ENCODE measurements around the gene USP40.

USP40 gene

GRCh38 chr2:233544200-233544610 is 22.4 kb downstream of the USP40 start:
- Histone ChIP-seq H4K20me1 (ENCODE audit: insufficient read depth, low read length) (no peaks in the 10 kb centered on the region), H3K4me1 (ENCODE audit: low read length) (no peaks in the 10 kb centered on the region), H3K27me3 (ENCODE audit: low read depth, low read length) (no peaks in the 10 kb centered on the region), H3K9ac (ENCODE audit: low read length) (no peak overlapping the region), H2AFZ (ENCODE audit: low read depth, low read length) (no peak overlapping the region), H3K36me3 (replicated peaks; ENCODE audit: low read depth, low read length) (no peaks in the 10 kb centered on the region), H3K27ac (ENCODE audit: low read length) (no peak overlapping the region), H3K4me3 (ENCODE audit: low read length) (no peak overlapping the region), H3K79me2 (ENCODE audit: low read length) (no peaks in the 10 kb centered on the region), H3K4me2 (ENCODE audit: low read length) (no peak overlapping the region), H3K9me3 (ENCODE audit: insufficient read depth, low read length) (no peaks in the 10 kb centered on the region)
- no peak for TF ChIP-seq EZH2phosphoT487 (IDR thresholded peaks at IDR 0.05; ENCODE audit: low read depth)
- TF ChIP-seq CTCF (IDR thresholded peaks at IDR 0.05; ENCODE audit: low read depth, low read length): no peak

- TF ChIP-seq CTCF (IDR thresholded peaks at IDR 0.05; ENCODE audit: low read depth, low read length) (no peak), EZH2phosphoT487 (IDR thresholded peaks at IDR 0.05; ENCODE audit: low read depth) (no peak)
Observed at GRCh38 chr2:233542507-233542906, 24.1 kb downstream of the USP40 start.

GRCh38 chr2:233538741-233539140 is 27.8 kb downstream of the USP40 start:
- Histone ChIP-seq H3K4me2 (ENCODE audit: low read length) (no peak overlapping the region), H3K9ac (ENCODE audit: low read length) (no peak overlapping the region), H2AFZ (ENCODE audit: low read depth, low read length) (no peak overlapping the region), H4K20me1 (ENCODE audit: insufficient read depth, low read length) (no peaks in the 10 kb centered on the region), H3K79me2 (ENCODE audit: low read length) (no peaks in the 10 kb centered on the region), H3K4me3 (ENCODE audit: low read length) (no peak overlapping the region), H3K4me1 (ENCODE audit: low read length) (peaks cover 4% of the 10 kb centered on the region; the same call in 1 of the 2 replicates), H3K36me3 (replicated peaks; ENCODE audit: low read depth, low read length) (no peaks in the 10 kb centered on the region), H3K9me3 (ENCODE audit: insufficient read depth, low read length) (no peaks in the 10 kb centered on the region), H3K27me3 (ENCODE audit: low read depth, low read length) (no peaks in the 10 kb centered on the region), H3K27ac (ENCODE audit: low read length) (no peak overlapping the region)
- TF ChIP-seq CTCF (IDR thresholded peaks at IDR 0.05; ENCODE audit: low read depth, low read length): no peak
- TF ChIP-seq EZH2phosphoT487 (IDR thresholded peaks at IDR 0.05; ENCODE audit: low read depth): no peak

More at GRCh38 chr2:233542507-233542906, 24.1 kb downstream of the USP40 start:
- Histone ChIP-seq H2AFZ (ENCODE audit: low read depth, low read length) (no peak overlapping the region), H3K4me1 (ENCODE audit: low read length) (no peaks in the 10 kb centered on the region), H4K20me1 (ENCODE audit: insufficient read depth, low read length) (no peaks in the 10 kb centered on the region), H3K79me2 (ENCODE audit: low read length) (no peaks in the 10 kb centered on the region), H3K27ac (ENCODE audit: low read length) (no peak overlapping the region), H3K36me3 (replicated peaks; ENCODE audit: low read depth, low read length) (no peaks in the 10 kb centered on the region), H3K4me3 (ENCODE audit: low read length) (no peak overlapping the region), H3K27me3 (ENCODE audit: low read depth, low read length) (no peaks in the 10 kb centered on the region), H3K9me3 (ENCODE audit: insufficient read depth, low read length) (no peaks in the 10 kb centered on the region), H3K9ac (ENCODE audit: low read length) (no peak overlapping the region), H3K4me2 (ENCODE audit: low read length) (no peak overlapping the region)

DNA sequence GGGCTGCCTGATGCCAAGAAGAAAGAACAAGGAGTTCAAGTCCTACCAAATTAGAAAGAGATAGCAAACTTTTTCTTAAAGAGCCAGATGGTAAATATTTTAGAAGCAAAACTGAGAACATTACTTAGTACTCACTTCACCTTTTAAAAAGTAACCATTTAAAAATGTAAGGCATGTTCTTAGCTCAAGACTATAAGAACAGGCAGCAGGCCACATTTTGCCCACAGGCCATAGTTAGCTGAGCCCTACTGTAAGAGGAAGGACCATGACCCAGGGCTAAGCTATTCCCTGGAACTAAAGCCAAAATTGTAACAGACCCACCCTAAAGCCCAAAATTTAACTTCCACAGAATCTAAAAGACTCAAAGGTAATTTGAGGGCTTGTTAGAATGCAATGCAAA is 31.3 kb downstream of the USP40 start:
- H3K9ac ChIP-seq (ENCODE audit: low read length): no peak overlapping the region
- no peaks in the 10 kb centered on the region for H3K36me3 ChIP-seq (replicated peaks; ENCODE audit: low read depth, low read length)
- no peak overlapping the region for H3K27ac ChIP-seq (ENCODE audit: low read length)
- H3K79me2 ChIP-seq (ENCODE audit: low read length): no peaks in the 10 kb centered on the region
- H3K4me1 ChIP-seq (ENCODE audit: low read length): peaks cover 4% of the 10 kb centered on the region; the same call in 1 of the 2 replicates
- H4K20me1 ChIP-seq (ENCODE audit: insufficient read depth, low read length): no peaks in the 10 kb centered on the region
- no peaks in the 10 kb centered on the region for H3K27me3 ChIP-seq (ENCODE audit: low read depth, low read length)
- no peaks in the 10 kb centered on the region for H3K9me3 ChIP-seq (ENCODE audit: insufficient read depth, low read length)
- TF ChIP-seq EZH2phosphoT487 (IDR thresholded peaks at IDR 0.05; ENCODE audit: low read depth): no peak
- no peak for TF ChIP-seq CTCF (IDR thresholded peaks at IDR 0.05; ENCODE audit: low read depth, low read length)
- H3K4me3 ChIP-seq (ENCODE audit: low read length): no peak overlapping the region
- H3K4me2 ChIP-seq (ENCODE audit: low read length): no peak overlapping the region
- H2AFZ ChIP-seq (ENCODE audit: low read depth, low read length): no peak overlapping the region

All from OCI-LY3 (cell line).